ENCODE data around the gene MSRB3.

- TF ChIP-seq CTCF (conservative IDR thresholded peaks at IDR 0.05) (no peak), EZH2 (IDR thresholded peaks at IDR 0.05; ENCODE audit: low read depth) (no peak)
Observed at GRCh38 chr12:65408441-65408840, 130.0 kb downstream of the MSRB3 start.
